Measurements from ENCODE around the gene KRT75.

The KRT75 gene

GRCh38 chr12:52417740-52418139, 16.4 kb downstream of the KRT75 start:
- no peak for TF ChIP-seq ZNF654 (tag by site-specific recombination; IDR thresholded peaks at IDR 0.05; ENCODE audit: low read depth)
- TF ChIP-seq ZNF248 (tag by site-specific recombination; IDR thresholded peaks at IDR 0.05) = no peak
- TF ChIP-seq KLF17 (tag by site-specific recombination; IDR thresholded peaks at IDR 0.05) = no peak
- no peak for TF ChIP-seq SP7 (tag by site-specific recombination; IDR thresholded peaks at IDR 0.05)
- no peak for TF ChIP-seq ZSCAN4 (tag by site-specific recombination; IDR thresholded peaks at IDR 0.05)
- TF ChIP-seq TCF7L2 (IDR thresholded peaks at IDR 0.05; ENCODE audit: borderline replicate concordance, low read depth, low read length) = no peak
- TF ChIP-seq HIC1 (tag by site-specific recombination; IDR thresholded peaks at IDR 0.05) = no peak
- no peak for TF ChIP-seq ATF2 (tag by site-specific recombination; IDR thresholded peaks at IDR 0.05; ENCODE audit: low read depth)
- TF ChIP-seq YY1 (tag by site-specific recombination; IDR thresholded peaks at IDR 0.05) = no peak
- TF ChIP-seq GLIS1 (tag by site-specific recombination; IDR thresholded peaks at IDR 0.05) = no peak
- TF ChIP-seq ZNF707 (tag by site-specific recombination; IDR thresholded peaks at IDR 0.05) = no peak
- TF ChIP-seq ZNF473 (tag by site-specific recombination; IDR thresholded peaks at IDR 0.05) = no peak
- TF ChIP-seq BCL6B (tag by site-specific recombination; IDR thresholded peaks at IDR 0.05) = no peak
- no peak for TF ChIP-seq ZNF157 (tag by site-specific recombination; IDR thresholded peaks at IDR 0.05)
- TF ChIP-seq ZNF792 (tag by site-specific recombination; IDR thresholded peaks at IDR 0.05) = no peak
- no peak for TF ChIP-seq KLF10 (tag by site-specific recombination; IDR thresholded peaks at IDR 0.05)
- ChIA-PET POLR2A (no interaction called here), CTCF (no interaction called here)
- no peaks in the 10 kb centered on the region for H3K9me3 ChIP-seq (ENCODE audit: control insufficient read depth, insufficient read depth, low read depth, low read length)
- no peak overlapping the region for H3K27ac ChIP-seq (ENCODE audit: extremely low read depth, low read depth, low read length)
- H3K4me3 ChIP-seq (ENCODE audit: low read depth, low read length) = no peak overlapping the region
- H3K36me3 ChIP-seq (ENCODE audit: control insufficient read depth in 2 of 2, insufficient read depth in 1 of 2, low read length in 2 of 2) = no peaks in the 10 kb centered on the region
- H3K4me1 ChIP-seq (ENCODE audit: control insufficient read depth, insufficient read depth, low read length) = no peaks in the 10 kb centered on the region

- no peaks in the 10 kb centered on the region for H3K36me3 ChIP-seq (ENCODE audit: control insufficient read depth in 2 of 2, insufficient read depth in 1 of 2, low read length in 2 of 2)
- CTCF ChIA-PET = interaction anchor here (0.7 to 1.6 kb wide), 2 partner anchors 10 to 290 kb away, joined by 3 to 4 read pairs; no protein-coding TSS in a partner anchor
- H3K27ac ChIP-seq (ENCODE audit: extremely low read depth, low read depth, low read length) = no peak overlapping the region
- no peak overlapping the region for H3K4me3 ChIP-seq (ENCODE audit: low read depth, low read length)
- no peaks in the 10 kb centered on the region for H3K9me3 ChIP-seq (ENCODE audit: control insufficient read depth, insufficient read depth, low read depth, low read length)
- POLR2A ChIA-PET = no interaction called here
- no peaks in the 10 kb centered on the region for H3K4me1 ChIP-seq (ENCODE audit: control insufficient read depth, insufficient read depth, low read length)
- TF ChIP-seq ZBTB49 (tag by site-specific recombination; IDR thresholded peaks at IDR 0.05; ENCODE audit: low read depth) = no peak
- no peak for TF ChIP-seq BCL11A (tag by site-specific recombination; IDR thresholded peaks at IDR 0.05; ENCODE audit: low read depth)
- TF ChIP-seq KLF8 (tag by site-specific recombination; IDR thresholded peaks at IDR 0.05) = no peak
- no peak for TF ChIP-seq BCL6B (tag by site-specific recombination; IDR thresholded peaks at IDR 0.05)
- no peak for TF ChIP-seq ZNF623 (tag by site-specific recombination; IDR thresholded peaks at IDR 0.05)
- no peak for TF ChIP-seq ZNF433 (tag by site-specific recombination; IDR thresholded peaks at IDR 0.05; ENCODE audit: low read depth)
- no peak for TF ChIP-seq ZBTB7A (tag by site-specific recombination; IDR thresholded peaks at IDR 0.05; ENCODE audit: low read depth)
- no peak for TF ChIP-seq MYNN (tag by site-specific recombination; IDR thresholded peaks at IDR 0.05; ENCODE audit: borderline replicate concordance)
- TF ChIP-seq ZNF843 (tag by site-specific recombination; IDR thresholded peaks at IDR 0.05) = no peak
- no peak for TF ChIP-seq KLF16 (tag by site-specific recombination; IDR thresholded peaks at IDR 0.05)
- no peak for TF ChIP-seq ZNF76 (tag by site-specific recombination; IDR thresholded peaks at IDR 0.05; ENCODE audit: borderline replicate concordance, low read depth)
These were observed 17.4 kb downstream of the KRT75 start for GRCh38 chr12:52416795-52417194.

All from HEK293 (cell line).